Measurements from ENCODE around the gene EDC4. TPM values are rescaled to one million over a fixed set of nuclear protein-coding genes. Genes with fewer than 3 reads are reported as not detected.
A peak's percentile ranks its signal among the peaks of the same experiment; 100 is the strongest.

Gene EDC4
- total and polyA plus RNA-seq, 4 donors = 40.8 to 97.9 (median 69.4) TPM

DNA sequence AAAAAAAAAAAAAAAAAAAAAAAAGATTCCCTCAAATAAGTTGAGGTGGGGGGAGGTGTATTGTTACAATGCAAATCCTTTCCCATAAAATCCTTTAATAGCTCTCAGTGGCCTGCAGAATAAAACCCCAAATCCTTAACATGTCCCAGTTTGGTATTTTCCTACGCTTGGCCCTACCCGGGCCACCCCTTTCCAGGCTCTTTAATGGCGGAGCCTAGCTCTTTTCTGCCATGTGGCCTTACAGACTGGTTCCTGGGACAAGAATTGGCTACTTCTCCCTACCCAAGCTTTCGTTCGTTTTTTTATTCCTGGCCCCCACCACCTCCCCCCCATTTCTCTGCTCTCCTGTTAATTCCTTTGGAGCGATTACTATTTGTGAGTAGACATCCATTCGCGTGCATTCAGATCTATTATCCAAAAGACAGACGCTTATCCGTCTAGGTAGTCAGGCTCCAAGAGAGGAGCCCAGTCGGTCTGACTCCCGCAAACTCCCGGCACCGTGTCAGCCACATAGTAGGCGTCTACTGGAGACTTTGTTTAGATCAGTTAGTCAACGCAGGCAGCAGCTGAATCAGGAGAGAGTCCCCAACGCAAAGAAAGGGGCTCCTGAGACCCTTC is 31.5 kb upstream of the EDC4 start:
- DNase-seq (ENCODE audit: low read depth in 4 of 6, low spot score in 6 of 6) = no peak
- no peaks in the 10 kb centered on the region for H3K36me3 ChIP-seq (ENCODE audit: control insufficient read depth, insufficient read depth, low read length)
- no peaks in the 10 kb centered on the region for H3K27me3 ChIP-seq (ENCODE audit: control insufficient read depth, insufficient read depth, low read length)
- no peaks in the 10 kb centered on the region for H3K9me3 ChIP-seq (ENCODE audit: control insufficient read depth, insufficient read depth, low read length)
- H3K4me3 ChIP-seq (ENCODE audit: low read depth, low read length) = peak overlapping the region; percentile 98
- H3K27ac ChIP-seq (ENCODE audit: low read depth, low read length) = peak overlapping the region; percentile 100
- peaks cover 40% of the 10 kb centered on the region for H3K4me1 ChIP-seq (ENCODE audit: control insufficient read depth, insufficient read depth, low read length)
- WGBS (ENCODE audit: insufficient coverage) = 40% methylated on average over 14 of the region's 17 CpGs

GRCh38 chr16:67841816-67842508 is 30.9 kb upstream of the EDC4 start, which contains the start of gene THAP11:
THAP11 (plus strand) TSS chr16:67842320; CDS start chr16:67842555, 235 bp downstream.
- Histone ChIP-seq H3K27me3 (ENCODE audit: control insufficient read depth, insufficient read depth, low read length) (no peaks in the 10 kb centered on the region), H3K27ac (ENCODE audit: low read depth, low read length) (peak within 1 kb of the TSS; percentile 100)
- under 1% methylated on average over 83 of the region's 83 CpGs for WGBS (ENCODE audit: insufficient coverage)

DNA sequence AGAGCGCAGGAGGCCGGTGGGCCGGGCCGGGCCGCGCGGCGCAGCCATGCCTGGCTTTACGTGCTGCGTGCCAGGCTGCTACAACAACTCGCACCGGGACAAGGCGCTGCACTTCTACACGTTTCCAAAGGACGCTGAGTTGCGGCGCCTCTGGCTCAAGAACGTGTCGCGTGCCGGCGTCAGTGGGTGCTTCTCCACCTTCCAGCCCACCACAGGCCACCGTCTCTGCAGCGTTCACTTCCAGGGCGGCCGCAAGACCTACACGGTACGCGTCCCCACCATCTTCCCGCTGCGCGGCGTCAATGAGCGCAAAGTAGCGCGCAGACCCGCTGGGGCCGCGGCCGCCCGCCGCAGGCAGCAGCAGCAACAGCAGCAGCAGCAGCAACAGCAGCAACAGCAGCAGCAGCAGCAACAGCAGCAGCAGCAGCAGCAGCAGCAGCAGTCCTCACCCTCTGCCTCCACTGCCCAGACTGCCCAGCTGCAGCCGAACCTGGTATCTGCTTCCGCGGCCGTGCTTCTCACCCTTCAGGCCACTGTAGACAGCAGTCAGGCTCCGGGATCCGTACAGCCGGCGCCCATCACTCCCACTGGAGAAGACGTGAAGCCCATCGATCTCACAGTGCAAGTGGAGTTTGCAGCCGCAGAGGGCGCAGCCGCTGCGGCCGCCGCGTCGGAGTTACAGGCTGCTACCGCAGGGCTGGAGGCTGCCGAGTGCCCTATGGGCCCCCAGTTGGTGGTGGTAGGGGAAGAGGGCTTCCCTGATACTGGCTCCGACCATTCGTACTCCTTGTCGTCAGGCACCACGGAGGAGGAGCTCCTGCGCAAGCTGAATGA is 30.1 kb upstream of the EDC4 start:
- Histone ChIP-seq H3K27me3 (ENCODE audit: control insufficient read depth, insufficient read depth, low read length) (no peaks in the 10 kb centered on the region), H3K9me3 (ENCODE audit: control insufficient read depth, insufficient read depth, low read length) (no peaks in the 10 kb centered on the region), H3K27ac (ENCODE audit: low read depth, low read length) (peak overlapping the region; percentile 85), H3K4me3 (ENCODE audit: low read depth, low read length) (peak overlapping the region; percentile 72), H3K4me1 (ENCODE audit: control insufficient read depth, insufficient read depth, low read length) (peaks cover 46% of the 10 kb centered on the region), H3K36me3 (ENCODE audit: control insufficient read depth, insufficient read depth, low read length) (no peaks in the 10 kb centered on the region)
- peak in 3 of 6 donors; percentile 26 to 81 (median 74) for DNase-seq (ENCODE audit: low read depth in 4 of 6, low spot score in 6 of 6)
- under 1% methylated on average over 67 of the region's 67 CpGs for WGBS (ENCODE audit: insufficient coverage)

More at GRCh38 chr16:67841816-67842508, 30.9 kb upstream of the EDC4 start, which contains the start of gene THAP11:
- Histone ChIP-seq H3K4me1 (ENCODE audit: control insufficient read depth, insufficient read depth, low read length) (peaks cover 41% of the 10 kb centered on the region), H3K4me3 (ENCODE audit: low read depth, low read length) (peak within 1 kb of the TSS; percentile 98), H3K36me3 (ENCODE audit: control insufficient read depth, insufficient read depth, low read length) (no peaks in the 10 kb centered on the region), H3K9me3 (ENCODE audit: control insufficient read depth, insufficient read depth, low read length) (no peaks in the 10 kb centered on the region)
- DNase-seq (ENCODE audit: low read depth in 4 of 6, low spot score in 6 of 6) = peak; percentile 92 to 99 (median 97)

DNA sequence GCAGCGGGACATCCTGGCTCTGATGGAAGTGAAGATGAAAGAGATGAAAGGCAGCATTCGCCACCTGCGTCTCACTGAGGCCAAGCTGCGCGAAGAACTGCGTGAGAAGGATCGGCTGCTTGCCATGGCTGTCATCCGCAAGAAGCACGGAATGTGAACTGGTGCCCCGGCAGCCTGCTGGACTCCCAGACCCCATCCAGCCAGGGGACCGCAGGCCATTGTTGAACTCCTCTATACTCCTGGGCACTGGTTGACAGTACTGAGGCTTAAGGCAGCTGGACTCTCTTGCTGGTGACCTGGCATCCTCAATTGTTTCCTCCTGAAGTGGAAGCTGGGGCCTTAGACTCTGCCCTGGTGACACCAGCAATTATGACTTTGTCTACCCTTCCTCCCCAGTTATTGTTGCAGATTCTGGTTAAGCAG is 29.5 kb upstream of the EDC4 start:
- no peaks in the 10 kb centered on the region for H3K27me3 ChIP-seq (ENCODE audit: control insufficient read depth, insufficient read depth, low read length)
- peak overlapping the region; percentile 85 for H3K27ac ChIP-seq (ENCODE audit: low read depth, low read length)
- H3K9me3 ChIP-seq (ENCODE audit: control insufficient read depth, insufficient read depth, low read length) = no peaks in the 10 kb centered on the region
- DNase-seq (ENCODE audit: low read depth in 4 of 6, low spot score in 6 of 6) = peak in 1 of 6 donors; percentile 66
- peaks cover 2% of the 10 kb centered on the region for H3K36me3 ChIP-seq (ENCODE audit: control insufficient read depth, insufficient read depth, low read length)
- H3K4me3 ChIP-seq (ENCODE audit: low read depth, low read length) = peak overlapping the region; percentile 72
- 1% methylated on average over 11 of the region's 11 CpGs for WGBS (ENCODE audit: insufficient coverage)
- peaks cover 52% of the 10 kb centered on the region for H3K4me1 ChIP-seq (ENCODE audit: control insufficient read depth, insufficient read depth, low read length)

- Histone ChIP-seq H3K9me3 (ENCODE audit: control insufficient read depth, insufficient read depth, low read length) (no peaks in the 10 kb centered on the region), H3K4me1 (ENCODE audit: control insufficient read depth, insufficient read depth, low read length) (peaks cover 54% of the 10 kb centered on the region), H3K27me3 (ENCODE audit: control insufficient read depth, insufficient read depth, low read length) (no peaks in the 10 kb centered on the region), H3K27ac (ENCODE audit: low read depth, low read length) (no peak overlapping the region), H3K36me3 (ENCODE audit: control insufficient read depth, insufficient read depth, low read length) (peaks cover 5% of the 10 kb centered on the region), H3K4me3 (ENCODE audit: low read depth, low read length) (no peak overlapping the region)
- WGBS (ENCODE audit: insufficient coverage) = 68% methylated on average over 3 of the region's 4 CpGs
- no peak for DNase-seq (ENCODE audit: low read depth in 4 of 6, low spot score in 6 of 6)
Measured at GRCh38 chr16:67844497-67844896, 28.4 kb upstream of the EDC4 start.

- Histone ChIP-seq H3K27me3 (ENCODE audit: control insufficient read depth, insufficient read depth, low read length) (no peaks in the 10 kb centered on the region), H3K4me1 (ENCODE audit: control insufficient read depth, insufficient read depth, low read length) (peaks cover 54% of the 10 kb centered on the region), H3K9me3 (ENCODE audit: control insufficient read depth, insufficient read depth, low read length) (no peaks in the 10 kb centered on the region), H3K36me3 (ENCODE audit: control insufficient read depth, insufficient read depth, low read length) (peaks cover 13% of the 10 kb centered on the region), H3K27ac (ENCODE audit: low read depth, low read length) (peak overlapping the region; percentile 95), H3K4me3 (ENCODE audit: low read depth, low read length) (peak overlapping the region; percentile 74)
- no peak for DNase-seq (ENCODE audit: low read depth in 4 of 6, low spot score in 6 of 6)
- 67% methylated on average over 5 of the region's 5 CpGs for WGBS (ENCODE audit: insufficient coverage)
Measured at GRCh38 chr16:67845291-67846062, 27.4 kb upstream of the EDC4 start.

DNA sequence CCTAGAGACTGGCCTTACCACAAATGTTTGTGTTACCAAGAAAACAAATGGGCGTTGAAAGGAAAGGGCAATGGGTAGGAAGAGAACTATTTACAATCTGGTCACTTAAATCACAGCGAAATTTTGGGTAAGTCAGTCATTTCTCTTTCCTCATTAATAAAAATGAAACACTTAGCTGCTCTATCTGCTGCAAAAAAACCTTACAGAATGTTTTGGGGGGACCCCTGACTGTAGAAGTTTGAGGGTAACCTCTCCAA is 26.9 kb upstream of the EDC4 start:
- no peak for DNase-seq (ENCODE audit: low read depth in 4 of 6, low spot score in 6 of 6)
- Histone ChIP-seq H3K36me3 (ENCODE audit: control insufficient read depth, insufficient read depth, low read length) (peaks cover 13% of the 10 kb centered on the region), H3K4me3 (ENCODE audit: low read depth, low read length) (peak overlapping the region; percentile 74), H3K4me1 (ENCODE audit: control insufficient read depth, insufficient read depth, low read length) (peaks cover 54% of the 10 kb centered on the region), H3K27me3 (ENCODE audit: control insufficient read depth, insufficient read depth, low read length) (no peaks in the 10 kb centered on the region), H3K27ac (ENCODE audit: low read depth, low read length) (peak overlapping the region; percentile 95), H3K9me3 (ENCODE audit: control insufficient read depth, insufficient read depth, low read length) (no peaks in the 10 kb centered on the region)
- WGBS (ENCODE audit: insufficient coverage) = no CpG with 5 or more reads among the region's 2 CpGs

DNA sequence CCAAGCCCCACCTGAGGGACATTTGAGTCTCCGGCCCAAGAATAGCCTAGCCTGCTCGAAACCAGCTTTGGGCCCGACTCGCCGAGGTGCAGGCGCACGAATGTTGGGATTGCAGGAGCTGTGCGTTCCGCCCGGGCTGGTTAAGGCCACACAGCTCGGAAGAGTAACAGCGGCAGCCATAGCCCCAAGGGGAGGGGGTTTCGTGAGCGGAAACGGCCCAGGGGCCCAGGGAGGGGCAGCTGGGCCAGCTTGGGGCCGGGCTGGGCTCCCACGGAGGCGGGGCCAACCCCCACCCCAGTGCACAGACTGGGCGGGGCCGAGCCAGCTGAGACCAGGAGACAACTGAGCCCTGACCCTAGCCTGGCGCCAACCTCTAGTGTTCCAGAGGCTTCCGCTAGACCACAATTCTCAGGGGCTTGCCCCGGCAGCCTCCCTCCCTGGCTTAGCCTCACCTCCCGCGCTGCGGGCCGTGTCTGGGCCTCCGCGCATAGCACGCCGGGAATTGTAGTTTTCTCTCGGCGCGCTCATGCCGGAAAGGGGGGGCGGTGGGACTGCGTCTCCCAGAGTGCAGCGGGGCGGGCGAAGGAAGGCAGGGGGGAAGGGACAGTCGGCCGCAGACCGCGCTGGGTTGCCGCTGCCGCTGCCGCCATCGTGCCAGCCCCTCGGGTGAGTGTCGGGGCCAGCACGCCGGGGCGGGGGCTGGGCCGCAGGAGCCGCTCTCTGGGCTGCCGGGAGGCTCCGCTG is 26.4 kb upstream of the EDC4 start, which contains the start of gene NUTF2:
TSS of gene NUTF2 (plus strand) at position 614 of the 744 bp plus-strand sequence. CDS start 18,198 bp downstream, outside the sequence.
- Histone ChIP-seq H3K4me1 (ENCODE audit: control insufficient read depth, insufficient read depth, low read length) (peaks cover 50% of the 10 kb centered on the region), H3K9me3 (ENCODE audit: control insufficient read depth, insufficient read depth, low read length) (no peaks in the 10 kb centered on the region), H3K27me3 (ENCODE audit: control insufficient read depth, insufficient read depth, low read length) (no peaks in the 10 kb centered on the region), H3K4me3 (ENCODE audit: low read depth, low read length) (peak within 1 kb of the TSS; percentile 74), H3K27ac (ENCODE audit: low read depth, low read length) (peak within 1 kb of the TSS; percentile 95), H3K36me3 (ENCODE audit: control insufficient read depth, insufficient read depth, low read length) (peaks cover 13% of the 10 kb centered on the region)
- DNase-seq (ENCODE audit: low read depth in 4 of 6, low spot score in 6 of 6) = peak; percentile 90 to 99 (median 94)
- under 1% methylated on average over 57 of the region's 57 CpGs for WGBS (ENCODE audit: insufficient coverage)

Data from spinal cord (tissue), 10 donors.